Kidney epithelial cell (primary cell): ENCODE results near the gene TM2D1. TPM values are rescaled to one million over a fixed set of nuclear protein-coding genes. Genes with fewer than 3 reads are reported as not detected.
A peak's percentile ranks its signal among the peaks of the same experiment; 100 is the strongest.

Source experiments
- DNase-seq: peaks from one replicate; pipeline ENCODE4 v3.0.0-alpha.2; 2010; ENCODE audit warnings: low read depth
- H3K27me3 ChIP-seq: 2 replicates; pipeline ENCODE4 v1.6.0; 2011; ENCODE audit warnings: low read length; ENCODE audit not compliant: control insufficient read depth, insufficient read depth
- H3K36me3 ChIP-seq: 2 replicates; pipeline ENCODE4 v1.5.1; 2011; ENCODE audit warnings: low read length; ENCODE audit not compliant: control insufficient read depth, insufficient read depth
- H3K4me3 ChIP-seq: 2 replicates; pipeline ENCODE4 v1.5.1; 2011; ENCODE audit warnings: low read depth, mild to moderate bottlenecking, control low read depth, low read length
- total RNA-seq: library from RNA; depleted of rRNA; stranded (reverse); fragments of >200 nt; gene quantifications from 2 replicates; pipeline ENCODE4 v1.2.3, GENCODE V29; 2015
- TF ChIP-seq, protein P1 (sequence below): IDR thresholded peaks from 2 replicates; pipeline ENCODE4 v1.5.1; 2011; ENCODE audit warnings: mild to moderate bottlenecking, moderate library complexity, low read length, control low read depth, inconsistent platforms; ENCODE audit not compliant: insufficient read depth, poor library complexity, severe bottlenecking

The TM2D1 gene
- total RNA-seq, 1 donor from 2014 or later: 40.7 TPM

GRCh38 chr1:61752921-61753389 lies 28.0 kb upstream of the TM2D1 start:
- no peaks in the 10 kb centered on the region for H3K36me3 ChIP-seq
- TF ChIP-seq, protein P1, sequence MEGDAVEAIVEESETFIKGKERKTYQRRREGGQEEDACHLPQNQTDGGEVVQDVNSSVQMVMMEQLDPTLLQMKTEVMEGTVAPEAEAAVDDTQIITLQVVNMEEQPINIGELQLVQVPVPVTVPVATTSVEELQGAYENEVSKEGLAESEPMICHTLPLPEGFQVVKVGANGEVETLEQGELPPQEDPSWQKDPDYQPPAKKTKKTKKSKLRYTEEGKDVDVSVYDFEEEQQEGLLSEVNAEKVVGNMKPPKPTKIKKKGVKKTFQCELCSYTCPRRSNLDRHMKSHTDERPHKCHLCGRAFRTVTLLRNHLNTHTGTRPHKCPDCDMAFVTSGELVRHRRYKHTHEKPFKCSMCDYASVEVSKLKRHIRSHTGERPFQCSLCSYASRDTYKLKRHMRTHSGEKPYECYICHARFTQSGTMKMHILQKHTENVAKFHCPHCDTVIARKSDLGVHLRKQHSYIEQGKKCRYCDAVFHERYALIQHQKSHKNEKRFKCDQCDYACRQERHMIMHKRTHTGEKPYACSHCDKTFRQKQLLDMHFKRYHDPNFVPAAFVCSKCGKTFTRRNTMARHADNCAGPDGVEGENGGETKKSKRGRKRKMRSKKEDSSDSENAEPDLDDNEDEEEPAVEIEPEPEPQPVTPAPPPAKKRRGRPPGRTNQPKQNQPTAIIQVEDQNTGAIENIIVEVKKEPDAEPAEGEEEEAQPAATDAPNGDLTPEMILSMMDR: no peak
- no peaks in the 10 kb centered on the region for H3K27me3 ChIP-seq
- no peak for DNase-seq
- no peak overlapping the region for H3K4me3 ChIP-seq

DNA sequence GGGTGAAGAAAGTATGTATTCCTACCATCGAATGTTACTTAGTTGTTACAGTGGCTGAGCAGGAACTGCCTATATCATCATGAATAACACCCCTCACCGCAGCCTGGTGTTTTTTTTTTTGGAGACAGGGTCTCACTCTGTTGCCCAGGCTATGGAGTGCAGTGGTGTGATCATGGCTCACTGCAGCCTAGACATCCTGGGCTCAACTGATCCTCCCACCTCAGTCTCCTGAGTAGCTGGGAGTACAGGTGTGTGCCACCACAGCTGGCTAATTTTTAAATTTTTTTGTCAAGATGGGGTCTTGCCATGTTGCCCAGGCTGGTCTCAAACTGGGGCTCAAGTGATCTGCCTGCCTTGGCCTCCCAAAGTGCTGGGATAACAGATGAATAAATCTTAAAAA lies 24.6 kb upstream of the TM2D1 start:
- Histone ChIP-seq H3K27me3 (no peaks in the 10 kb centered on the region), H3K4me3 (no peak overlapping the region), H3K36me3 (no peaks in the 10 kb centered on the region)
- DNase-seq: no peak
- TF ChIP-seq, protein P1: no peak

GRCh38 chr1:61748566-61748965 lies 23.6 kb upstream of the TM2D1 start:
- H3K36me3 ChIP-seq: no peaks in the 10 kb centered on the region
- no peak overlapping the region for H3K4me3 ChIP-seq
- TF ChIP-seq, protein P1: no peak
- H3K27me3 ChIP-seq: no peaks in the 10 kb centered on the region
- no peak for DNase-seq

DNA sequence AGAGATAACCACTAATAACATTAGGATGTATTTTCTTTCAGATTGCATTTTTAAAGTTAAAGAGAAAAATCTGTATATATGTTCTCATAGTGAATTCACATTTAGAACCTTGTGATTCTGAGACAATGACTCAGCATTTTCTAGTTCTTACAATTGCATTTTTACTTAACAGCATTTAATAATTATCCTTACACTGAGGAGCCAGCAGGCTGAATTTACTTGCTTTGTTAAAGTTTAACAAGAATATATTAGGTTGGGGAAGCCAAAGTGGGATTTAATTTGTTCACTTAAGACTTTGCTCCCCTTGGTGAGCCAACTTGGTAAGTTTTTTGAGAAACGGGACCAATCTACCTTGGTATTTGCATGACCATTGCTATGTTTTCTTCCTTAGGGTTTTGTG lies 21.9 kb upstream of the TM2D1 start:
- TF ChIP-seq, protein P1: no peak
- H3K36me3 ChIP-seq: no peaks in the 10 kb centered on the region
- DNase-seq: peak; percentile 35
- H3K4me3 ChIP-seq: peak overlapping the region; percentile 25
- no peaks in the 10 kb centered on the region for H3K27me3 ChIP-seq

GRCh38 chr1:61743716-61744580 lies 19.0 kb upstream of the TM2D1 start:
- peak overlapping the region; percentile 57 for H3K4me3 ChIP-seq

GRCh38 chr1:61743431-61743705 lies 18.4 kb upstream of the TM2D1 start:
- TF ChIP-seq, protein P1: no peak
- Histone ChIP-seq H3K27me3 (no peaks in the 10 kb centered on the region), H3K36me3 (no peaks in the 10 kb centered on the region), H3K4me3 (peak overlapping the region; percentile 57)
- no peak for DNase-seq

More at GRCh38 chr1:61743716-61744580, 19.0 kb upstream of the TM2D1 start:
- Histone ChIP-seq H3K27me3 (no peaks in the 10 kb centered on the region), H3K36me3 (no peaks in the 10 kb centered on the region)
- TF ChIP-seq, protein P1: no peak
- no peak for DNase-seq
